Tibial nerve (tissue), 4 donors: Measurements from ENCODE around the gene HPS5. TPM values are rescaled to one million over a fixed set of nuclear protein-coding genes. Genes with fewer than 3 reads are reported as not detected.
"Not testable (repeated sequence)": the region's sequence is repeated elsewhere in the genome, so short reads cannot be mapped to it uniquely, and the experiment has no call there.

Source experiments
- DNase-seq, 2 donors: peaks; one replicate each; pipeline ENCODE4 v3.0.0-alpha.2; 2019; ENCODE audit warnings: low spot score in 2 of 2
- H3K27ac ChIP-seq, 4 donors: fragments of 200-600 bp; sonication (generic) in 3 of 4; one replicate each; pipeline ENCODE4 v1.5.1; 2017 to 2019; ENCODE audit warnings: mild to moderate bottlenecking in 1 of 4
- H3K27me3 ChIP-seq, 2 donors: fragments of 200-600 bp; sonication (generic) in 1 of 2; one replicate each; pipeline versions ENCODE4 v1.5.1 to v1.6.0; 2017 to 2019
- H3K36me3 ChIP-seq, 3 donors: fragments of 200-600 bp; sonication (generic); one replicate each; pipeline ENCODE4 v1.5.1; 2018 to 2019
- H3K4me1 ChIP-seq, 4 donors: fragments of 200-600 bp; sonication (generic) in 3 of 4; one replicate each; pipeline ENCODE4 v1.5.1; 2017 to 2019
- H3K4me3 ChIP-seq, 4 donors: fragments of 200-600 bp; sonication (generic) in 3 of 4; one replicate each; pipeline ENCODE4 v1.5.1; 2017 to 2019; ENCODE audit warnings: mild to moderate bottlenecking in 1 of 4, moderate library complexity in 1 of 4
- H3K9me3 ChIP-seq, 4 donors: fragments of 200-600 bp; sonication (generic) in 3 of 4; one replicate each; pipeline ENCODE4 v1.5.1; 2017 to 2019
- CTCF ChIP-seq, 5 experiments: fragments of 200-600 bp in 3 of 5; fragments of 450-650 bp in 2 of 5; sonication (generic) in 3 of 5; IDR thresholded peaks; one replicate each; pipeline ENCODE4 v1.5.1; 2016 to 2019; ENCODE audit warnings: antibody characterized with exemption in 5 of 5, mild to moderate bottlenecking in 3 of 5, moderate library complexity in 2 of 5
- EP300 ChIP-seq, 2 donors: sonication (generic); formaldehyde crosslinking; IDR thresholded peaks; one replicate each; pipeline ENCODE4 v1.6.1; 2017; ENCODE audit warnings: antibody characterized with exemption in 2 of 2, mild to moderate bottlenecking in 1 of 2
- POLR2A ChIP-seq, 2 donors: fragments of 450-650 bp; IDR thresholded peaks; one replicate each; pipeline ENCODE4 v1.6.1; 2017; ENCODE audit warnings: antibody characterized with exemption in 2 of 2, mild to moderate bottlenecking in 2 of 2, moderate library complexity in 2 of 2
- WGBS, 2 donors: methylation state at CpG; one replicate each; pipeline ENCODE4 v1.1.5; 2018; 5-methylcytosine and 5-hydroxymethylcytosine counted together
- total RNA-seq, 4 donors: library from RNA; depleted of rRNA; stranded (reverse); fragments of >200 nt; gene quantifications; one replicate each; pipeline ENCODE4 v1.1.0, GENCODE V29; 2016

HPS5 gene
- total RNA-seq, 4 donors from 2014 or later = 42.6 to 101 (median 65.2) TPM

- Histone ChIP-seq H3K27me3 (no peaks in the 10 kb centered on the region), H3K27ac (peak overlapping the region in 2 of 4 donors; percentile 22 to 29), H3K4me3 (no peak overlapping the region), H3K4me1 (peaks cover 0 to 5% (median 0%) of the 10 kb centered on the region in 4 donors), H3K36me3 (peaks cover 0 to 95% (median 0%) of the 10 kb centered on the region in 3 donors), H3K9me3 (no peaks in the 10 kb centered on the region)
- 83% methylated on average over 4 of the region's 4 CpGs for WGBS, 2 donors
- TF ChIP-seq POLR2A (IDR thresholded peaks at IDR 0.05) (no peak), EP300 (IDR thresholded peaks at IDR 0.05) (no peak), CTCF (IDR thresholded peaks at IDR 0.05) (no peak)
- DNase-seq = no peak
These were observed 41.4 kb downstream of the HPS5 start for GRCh38 chr11:18280438-18281045.

- TF ChIP-seq POLR2A (IDR thresholded peaks at IDR 0.05) (no peak), CTCF (IDR thresholded peaks at IDR 0.05) (no peak), EP300 (IDR thresholded peaks at IDR 0.05) (peak in 1 of 2 donors; percentile 65)
- Histone ChIP-seq H3K36me3 (peaks cover 0 to 81% (median 0%) of the 10 kb centered on the region in 3 donors), H3K27me3 (no peaks in the 10 kb centered on the region), H3K27ac (peak overlapping the region in 2 of 4 donors; percentile 52 to 59), H3K4me1 (peaks cover 0 to 5% (median 0%) of the 10 kb centered on the region in 4 donors), H3K9me3 (no peaks in the 10 kb centered on the region), H3K4me3 (no peak overlapping the region)
- DNase-seq = peak in 1 of 2 donors; percentile 60
- 84 to 87% methylated on average over 5 of the region's 5 CpGs for WGBS, 2 donors
These were observed 44.2 kb downstream of the HPS5 start for GRCh38 chr11:18277565-18278271.

GRCh38 chr11:18271206-18271605 is 50.7 kb downstream of the HPS5 start:
- Histone ChIP-seq H3K27ac (no peak overlapping the region), H3K27me3 (no peaks in the 10 kb centered on the region), H3K9me3 (no peaks in the 10 kb centered on the region), H3K4me1 (no peaks in the 10 kb centered on the region), H3K4me3 (no peak overlapping the region), H3K36me3 (peaks cover 0 to 30% (median 0%) of the 10 kb centered on the region in 3 donors)
- no peak for DNase-seq
- WGBS, 2 donors = 80 to 94% methylated on average over 4 of the region's 4 CpGs
- TF ChIP-seq POLR2A (IDR thresholded peaks at IDR 0.05) (no peak), EP300 (IDR thresholded peaks at IDR 0.05) (no peak), CTCF (IDR thresholded peaks at IDR 0.05) (no peak)

- DNase-seq = no peak
- Histone ChIP-seq H3K4me1 (no peaks in the 10 kb centered on the region), H3K27ac (no peak overlapping the region), H3K27me3 (no peaks in the 10 kb centered on the region), H3K4me3 (no peak overlapping the region), H3K36me3 (peaks cover 0 to 19% (median 0%) of the 10 kb centered on the region in 3 donors), H3K9me3 (no peaks in the 10 kb centered on the region)
- 69% methylated on average over 4 of the region's 4 CpGs for WGBS, 2 donors
- TF ChIP-seq POLR2A (IDR thresholded peaks at IDR 0.05) (no peak), EP300 (IDR thresholded peaks at IDR 0.05) (no peak), CTCF (IDR thresholded peaks at IDR 0.05) (no peak)
These were observed 51.8 kb downstream of the HPS5 start for GRCh38 chr11:18270102-18270501.

GRCh38 chr11:18269252-18269651 is 52.7 kb downstream of the HPS5 start:
- not testable (repeated sequence) for DNase-seq, H3K4me3 ChIP-seq, H3K27me3 ChIP-seq, H3K4me1 ChIP-seq, H3K27ac ChIP-seq, H3K9me3 ChIP-seq
- H3K36me3 ChIP-seq = peaks cover 0 to 14% (median 0%) of the 10 kb centered on the region in 3 donors
- WGBS, 2 donors = 60% methylated on average over 2 of the region's 5 CpGs; no CpG with 5 or more reads in 1 of the 2 donors

- not testable (repeated sequence) for H3K4me3 ChIP-seq, H3K9me3 ChIP-seq, H3K27ac ChIP-seq, H3K27me3 ChIP-seq, DNase-seq, H3K36me3 ChIP-seq, H3K4me1 ChIP-seq
- WGBS, 2 donors = 68 to 81% methylated on average over 3 to 9 of the region's 10 CpGs
These were observed 54.4 kb downstream of the HPS5 start for GRCh38 chr11:18267335-18268133.
